HL-60 (cell line): ENCODE data around the gene MYO5B.

Experiments used
- POLR2AphosphoS5 ChIP-seq: IDR thresholded peaks from 2 replicates; pipeline ENCODE4 v1.6.1; 2012; ENCODE audit warnings: low read depth
- TF ChIP-seq, protein P1 (sequence below): IDR thresholded peaks from one replicate; pipeline ENCODE4 v1.5.1; 2011; ENCODE audit warnings: low read length, control low read depth, inconsistent platforms; ENCODE audit not compliant: insufficient read depth

DNA sequence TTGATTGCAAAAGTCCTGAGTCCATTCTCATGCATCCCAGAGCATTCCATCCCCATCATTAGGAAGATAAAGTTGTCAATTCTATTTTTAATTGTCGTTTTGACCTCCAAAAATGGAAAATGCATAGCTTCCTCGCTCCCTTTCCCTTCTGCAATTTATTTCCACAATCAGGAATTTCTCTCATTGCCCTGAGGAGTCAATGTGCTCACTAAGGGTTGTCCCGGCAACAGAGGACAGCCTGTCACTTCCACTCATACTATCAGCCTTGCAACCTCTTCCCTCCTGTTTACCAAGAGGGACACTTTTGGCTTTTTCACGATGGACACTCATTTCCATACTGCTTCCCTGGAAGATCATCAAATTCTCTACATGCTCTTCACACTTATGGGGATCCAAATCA is 164.8 kb downstream of the MYO5B start:
- TF ChIP-seq, protein P1, sequence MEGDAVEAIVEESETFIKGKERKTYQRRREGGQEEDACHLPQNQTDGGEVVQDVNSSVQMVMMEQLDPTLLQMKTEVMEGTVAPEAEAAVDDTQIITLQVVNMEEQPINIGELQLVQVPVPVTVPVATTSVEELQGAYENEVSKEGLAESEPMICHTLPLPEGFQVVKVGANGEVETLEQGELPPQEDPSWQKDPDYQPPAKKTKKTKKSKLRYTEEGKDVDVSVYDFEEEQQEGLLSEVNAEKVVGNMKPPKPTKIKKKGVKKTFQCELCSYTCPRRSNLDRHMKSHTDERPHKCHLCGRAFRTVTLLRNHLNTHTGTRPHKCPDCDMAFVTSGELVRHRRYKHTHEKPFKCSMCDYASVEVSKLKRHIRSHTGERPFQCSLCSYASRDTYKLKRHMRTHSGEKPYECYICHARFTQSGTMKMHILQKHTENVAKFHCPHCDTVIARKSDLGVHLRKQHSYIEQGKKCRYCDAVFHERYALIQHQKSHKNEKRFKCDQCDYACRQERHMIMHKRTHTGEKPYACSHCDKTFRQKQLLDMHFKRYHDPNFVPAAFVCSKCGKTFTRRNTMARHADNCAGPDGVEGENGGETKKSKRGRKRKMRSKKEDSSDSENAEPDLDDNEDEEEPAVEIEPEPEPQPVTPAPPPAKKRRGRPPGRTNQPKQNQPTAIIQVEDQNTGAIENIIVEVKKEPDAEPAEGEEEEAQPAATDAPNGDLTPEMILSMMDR = no peak
- no peak for TF ChIP-seq POLR2AphosphoS5
